Eye (tissue), 1 donor: ENCODE data around the gene LHFPL3.

Source experiments
- DNase-seq: peaks from one replicate; pipeline ENCODE4 v3.0.0-alpha.2; 2015

Gene LHFPL3

GRCh38 chr7:104767113-104767512 lies 438.7 kb downstream of the LHFPL3 start:
- DNase-seq: no peak

GRCh38 chr7:104767826-104768536 lies 439.6 kb downstream of the LHFPL3 start:
- DNase-seq: no peak

- peak; percentile 77 for DNase-seq
These were observed 444.3 kb downstream of the LHFPL3 start for GRCh38 chr7:104772405-104773345.

GRCh38 chr7:104773796-104774195 lies 445.4 kb downstream of the LHFPL3 start:
- DNase-seq: no peak

GRCh38 chr7:104775531-104775930 lies 447.1 kb downstream of the LHFPL3 start:
- no peak for DNase-seq

- DNase-seq: no peak
These were observed 448.9 kb downstream of the LHFPL3 start for GRCh38 chr7:104777301-104777800.

- DNase-seq: no peak
These were observed 451.5 kb downstream of the LHFPL3 start for GRCh38 chr7:104779888-104780287.

GRCh38 chr7:104784686-104785085 lies 456.3 kb downstream of the LHFPL3 start:
- no peak for DNase-seq

GRCh38 chr7:104789780-104790179 lies 461.4 kb downstream of the LHFPL3 start:
- DNase-seq: no peak

GRCh38 chr7:104790440-104790839 lies 462.0 kb downstream of the LHFPL3 start:
- DNase-seq: no peak

GRCh38 chr7:104791080-104791479 lies 462.7 kb downstream of the LHFPL3 start:
- DNase-seq: peak; percentile 48

- no peak for DNase-seq
These were observed 464.7 kb downstream of the LHFPL3 start for GRCh38 chr7:104793066-104793465.

- no peak for DNase-seq
These were observed 465.8 kb downstream of the LHFPL3 start for GRCh38 chr7:104794154-104794553.

GRCh38 chr7:104794589-104794988 lies 466.2 kb downstream of the LHFPL3 start:
- no peak for DNase-seq

- no peak for DNase-seq
These were observed 466.7 kb downstream of the LHFPL3 start for GRCh38 chr7:104795086-104795485.

- no peak for DNase-seq
These were observed 467.4 kb downstream of the LHFPL3 start for GRCh38 chr7:104795616-104796398.

- no peak for DNase-seq
These were observed 471.9 kb downstream of the LHFPL3 start for GRCh38 chr7:104800307-104800706.

GRCh38 chr7:104801022-104801421 lies 472.6 kb downstream of the LHFPL3 start:
- DNase-seq: no peak

GRCh38 chr7:104803931-104804330 lies 475.5 kb downstream of the LHFPL3 start:
- no peak for DNase-seq

GRCh38 chr7:104804696-104805095 lies 476.3 kb downstream of the LHFPL3 start:
- no peak for DNase-seq

- no peak for DNase-seq
These were observed 477.3 kb downstream of the LHFPL3 start for GRCh38 chr7:104805449-104806317.

- DNase-seq: no peak
These were observed 479.3 kb downstream of the LHFPL3 start for GRCh38 chr7:104807671-104808070.
